ENCODE measurements around the gene CFAP69.

DNA sequence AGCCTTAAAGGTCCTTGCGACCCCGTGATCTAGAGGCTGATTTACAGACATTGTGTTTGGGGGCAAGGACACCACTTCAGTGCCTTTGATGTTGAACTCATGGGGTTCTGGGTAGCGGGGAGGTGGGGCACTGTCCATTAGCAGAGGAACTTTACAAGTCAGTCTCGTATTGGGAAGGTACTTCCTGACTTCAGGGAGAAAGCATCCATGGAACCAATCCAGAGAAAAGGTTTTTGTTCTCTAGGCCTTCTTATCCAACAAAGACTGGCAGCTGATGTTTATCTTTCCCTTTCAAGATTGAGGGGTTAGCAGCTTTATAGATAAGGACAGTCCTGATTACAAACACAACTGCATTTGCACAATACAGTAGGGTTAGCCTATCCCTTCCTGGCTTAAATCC is 104.3 kb downstream of the CFAP69 start:
- TF ChIP-seq POLR2AphosphoS5 (IDR thresholded peaks at IDR 0.05; ENCODE audit: low read depth, low read length) (no peak), TAF1 (IDR thresholded peaks at IDR 0.05; ENCODE audit: borderline replicate concordance, insufficient read depth, low read length) (no peak), FOXP2 (optimal IDR thresholded peaks at IDR 0.05; ENCODE audit: borderline replicate concordance, extremely low read depth, extremely low read length, insufficient read depth) (no peak), SIN3A (IDR thresholded peaks at IDR 0.05; ENCODE audit: borderline replicate concordance, insufficient read depth, low read length) (no peak)
- TF ChIP-seq, protein P1, sequence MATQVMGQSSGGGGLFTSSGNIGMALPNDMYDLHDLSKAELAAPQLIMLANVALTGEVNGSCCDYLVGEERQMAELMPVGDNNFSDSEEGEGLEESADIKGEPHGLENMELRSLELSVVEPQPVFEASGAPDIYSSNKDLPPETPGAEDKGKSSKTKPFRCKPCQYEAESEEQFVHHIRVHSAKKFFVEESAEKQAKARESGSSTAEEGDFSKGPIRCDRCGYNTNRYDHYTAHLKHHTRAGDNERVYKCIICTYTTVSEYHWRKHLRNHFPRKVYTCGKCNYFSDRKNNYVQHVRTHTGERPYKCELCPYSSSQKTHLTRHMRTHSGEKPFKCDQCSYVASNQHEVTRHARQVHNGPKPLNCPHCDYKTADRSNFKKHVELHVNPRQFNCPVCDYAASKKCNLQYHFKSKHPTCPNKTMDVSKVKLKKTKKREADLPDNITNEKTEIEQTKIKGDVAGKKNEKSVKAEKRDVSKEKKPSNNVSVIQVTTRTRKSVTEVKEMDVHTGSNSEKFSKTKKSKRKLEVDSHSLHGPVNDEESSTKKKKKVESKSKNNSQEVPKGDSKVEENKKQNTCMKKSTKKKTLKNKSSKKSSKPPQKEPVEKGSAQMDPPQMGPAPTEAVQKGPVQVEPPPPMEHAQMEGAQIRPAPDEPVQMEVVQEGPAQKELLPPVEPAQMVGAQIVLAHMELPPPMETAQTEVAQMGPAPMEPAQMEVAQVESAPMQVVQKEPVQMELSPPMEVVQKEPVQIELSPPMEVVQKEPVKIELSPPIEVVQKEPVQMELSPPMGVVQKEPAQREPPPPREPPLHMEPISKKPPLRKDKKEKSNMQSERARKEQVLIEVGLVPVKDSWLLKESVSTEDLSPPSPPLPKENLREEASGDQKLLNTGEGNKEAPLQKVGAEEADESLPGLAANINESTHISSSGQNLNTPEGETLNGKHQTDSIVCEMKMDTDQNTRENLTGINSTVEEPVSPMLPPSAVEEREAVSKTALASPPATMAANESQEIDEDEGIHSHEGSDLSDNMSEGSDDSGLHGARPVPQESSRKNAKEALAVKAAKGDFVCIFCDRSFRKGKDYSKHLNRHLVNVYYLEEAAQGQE (IDR thresholded peaks at IDR 0.05; ENCODE audit: insufficient read depth in 1 of 2, low read depth in 2 of 2, low read length in 2 of 2): no peak
